OCI-LY1 (cell line): ENCODE measurements around the gene OLAH.
"Not testable (repeated sequence)": the region's sequence is repeated elsewhere in the genome, so short reads cannot be mapped to it uniquely, and the experiment has no call there.

Experiments
- H2AFZ ChIP-seq: fragments of 200-600 bp; sonication (generic), shearing (Covaris generic); 2 replicates; pipeline ENCODE4 v1.6.0; 2014; ENCODE audit warnings: antibody characterized with exemption, mild to moderate bottlenecking, low read length
- H3F3A ChIP-seq: fragments of 200-600 bp; sonication (generic), shearing (Covaris generic); 2 replicates; pipeline ENCODE4 v1.6.0; 2014; ENCODE audit warnings: mild to moderate bottlenecking, antibody characterized with exemption, low read length, moderate library complexity; ENCODE audit not compliant: insufficient read depth
- H3K27ac ChIP-seq: fragments of 200-600 bp; sonication (generic); 2 replicates; pipeline ENCODE4 v1.5.1; 2014; ENCODE audit warnings: low read length, mixed run types, mild to moderate bottlenecking, low read depth; ENCODE audit not compliant: poor library complexity, severe bottlenecking
- H3K27me3 ChIP-seq: fragments of 200-600 bp; sonication (generic); 2 replicates; pipeline ENCODE4 v1.6.0; 2014; ENCODE audit warnings: antibody characterized with exemption, mild to moderate bottlenecking, low read length, moderate library complexity; ENCODE audit not compliant: insufficient read depth
- H3K36me3 ChIP-seq: fragments of 200-600 bp; sonication (generic); 2 replicates; pipeline ENCODE4 v1.6.1; 2014; ENCODE audit warnings: mild to moderate bottlenecking, antibody characterized with exemption, low read length, moderate library complexity, mixed read lengths; ENCODE audit not compliant: insufficient read depth
- H3K4me1 ChIP-seq: fragments of 200-600 bp; sonication (generic); 2 replicates; pipeline ENCODE4 v1.5.1; 2014; ENCODE audit warnings: mild to moderate bottlenecking, low read length, moderate library complexity; ENCODE audit not compliant: insufficient read depth, severe bottlenecking
- H3K4me2 ChIP-seq: fragments of 200-600 bp; sonication (generic), shearing (Covaris generic); 2 replicates; pipeline ENCODE4 v1.6.1; 2014; ENCODE audit warnings: low read length
- H3K4me3 ChIP-seq: fragments of 200-600 bp; sonication (generic); 2 replicates; pipeline ENCODE4 v1.5.1; 2014; ENCODE audit warnings: low read length, low read depth, mild to moderate bottlenecking, mixed read lengths; ENCODE audit not compliant: poor library complexity, severe bottlenecking
- H3K79me2 ChIP-seq: fragments of 200-600 bp; shearing (Covaris generic); 2 replicates; pipeline ENCODE4 v1.6.1; 2016; ENCODE audit warnings: mixed run types, low read length, mixed read lengths; ENCODE audit not compliant: insufficient read depth
- H3K9ac ChIP-seq: fragments of 200-600 bp; sonication (generic), shearing (Covaris generic); 2 replicates; pipeline ENCODE4 v1.6.1; 2014; ENCODE audit warnings: mild to moderate bottlenecking, low read length, mixed read lengths
- H3K9me2 ChIP-seq: fragments of 200-600 bp; sonication (generic), shearing (Covaris generic); 2 replicates; pipeline ENCODE4 v1.6.1; 2014; ENCODE audit warnings: low read depth, mild to moderate bottlenecking, low read length, mixed read lengths
- H3K9me3 ChIP-seq: fragments of 200-600 bp; shearing (Covaris generic); 2 replicates; pipeline ENCODE4 v1.6.1; 2014; ENCODE audit warnings: low read length, mixed read lengths
- H4K20me1 ChIP-seq: fragments of 200-600 bp; sonication (generic), shearing (Covaris generic); 2 replicates; pipeline ENCODE4 v1.6.0; 2016; ENCODE audit warnings: mild to moderate bottlenecking, low read length; ENCODE audit not compliant: insufficient read depth
- CTCF ChIP-seq: fragments of 200-600 bp; sonication (generic), shearing (Covaris generic); IDR thresholded peaks from 2 replicates; pipeline ENCODE4 v1.5.1; 2017; ENCODE audit warnings: mild to moderate bottlenecking, antibody characterized with exemption, low read length, moderate library complexity, mixed read lengths

OLAH gene

GRCh38 chr10:15023079-15023478, 20.7 kb upstream of the OLAH start:
- not testable (repeated sequence) for H3K79me2 ChIP-seq, H2AFZ ChIP-seq, H3K4me2 ChIP-seq, H3K36me3 ChIP-seq, H3K9me3 ChIP-seq, H3K27ac ChIP-seq, H3K4me3 ChIP-seq, H3K27me3 ChIP-seq, H3K4me1 ChIP-seq, H3F3A ChIP-seq, H4K20me1 ChIP-seq, H3K9me2 ChIP-seq, H3K9ac ChIP-seq

GRCh38 chr10:15024017-15025004, 19.4 kb upstream of the OLAH start:
- not testable (repeated sequence) for H3K36me3 ChIP-seq, H3K27ac ChIP-seq, H3K79me2 ChIP-seq, H2AFZ ChIP-seq, H3K4me1 ChIP-seq, H3K4me3 ChIP-seq, H3K9ac ChIP-seq, H3F3A ChIP-seq, H3K9me2 ChIP-seq, H3K4me2 ChIP-seq, H4K20me1 ChIP-seq, H3K27me3 ChIP-seq, H3K9me3 ChIP-seq

GRCh38 chr10:15025040-15025439, 18.7 kb upstream of the OLAH start:
- not testable (repeated sequence) for H3K27me3 ChIP-seq, H3K27ac ChIP-seq

GRCh38 chr10:15027741-15028140, 16.0 kb upstream of the OLAH start:
- Histone ChIP-seq H3K9me3 (no peaks in the 10 kb centered on the region), H3K27ac (no peak overlapping the region), H3K9ac (no peak overlapping the region), H3K79me2 (no peaks in the 10 kb centered on the region), H3K4me3 (no peak overlapping the region), H3K9me2 (no peaks in the 10 kb centered on the region), H4K20me1 (no peaks in the 10 kb centered on the region), H3K4me1 (no peaks in the 10 kb centered on the region), H2AFZ (no peak overlapping the region), H3K27me3 (no peaks in the 10 kb centered on the region), H3K4me2 (no peak overlapping the region), H3K36me3 (no peaks in the 10 kb centered on the region), H3F3A (no peaks in the 10 kb centered on the region)
- TF ChIP-seq CTCF, result no peak

More at GRCh38 chr10:15025040-15025439, 18.7 kb upstream of the OLAH start:
- H3K79me2 ChIP-seq, H3K4me1 ChIP-seq, H3K9me2 ChIP-seq, H3K9ac ChIP-seq, H3K9me3 ChIP-seq, H3K4me3 ChIP-seq, H2AFZ ChIP-seq, H3F3A ChIP-seq, H3K4me2 ChIP-seq, H3K36me3 ChIP-seq, H4K20me1 ChIP-seq: not testable (repeated sequence)
